Left lung (tissue), 10 donors: Measurements from ENCODE around the gene TCERG1L. TPM values are rescaled to one million over a fixed set of nuclear protein-coding genes. Genes with fewer than 3 reads are reported as not detected.

Source experiments
- ATAC-seq: fragments of 200-7000 bp; cut with Tn5 transposase; one replicate; pipeline ENCODE4 v1.9.1; 2020; ENCODE audit warnings: moderate library complexity
- DNase-seq, 4 donors: peaks; one replicate each; pipeline ENCODE4 v3.0.0-alpha.2; 2013 to 2020
- H3K27ac ChIP-seq, 2 donors: fragments of 200-600 bp; sonication (generic) in 1 of 2; one replicate each; pipeline versions ENCODE4 v1.5.0 to v1.8.0; 2020 to 2021
- H3K27me3 ChIP-seq, 2 donors: fragments of 200-600 bp; sonication (generic) in 1 of 2; one replicate each; pipeline versions ENCODE4 v1.5.0 to v1.8.0; 2020 to 2021
- H3K36me3 ChIP-seq, 2 donors: fragments of 200-600 bp; sonication (generic) in 1 of 2; one replicate each; pipeline versions ENCODE4 v1.5.0 to v1.8.0; 2020 to 2021
- H3K4me1 ChIP-seq, 2 donors: fragments of 200-600 bp; one replicate each; pipeline ENCODE4 v1.8.0; 2021
- H3K4me3 ChIP-seq, 2 donors: fragments of 200-600 bp; sonication (generic) in 1 of 2; one replicate each; pipeline versions ENCODE4 v1.5.0 to v1.8.0; 2020 to 2021; ENCODE audit warnings: mild to moderate bottlenecking in 1 of 2
- H3K9me3 ChIP-seq, 2 donors: fragments of 200-600 bp; sonication (generic) in 1 of 2; one replicate each; pipeline versions ENCODE4 v1.5.0 to v1.8.0; 2020 to 2021
- CTCF ChIP-seq, 2 donors: fragments of 200-600 bp; sonication (generic) in 1 of 2; IDR thresholded peaks; one replicate each; pipeline versions ENCODE4 v1.5.0 to v1.8.0; 2021; ENCODE audit warnings: antibody characterized with exemption in 2 of 2
- intact Hi-C, 2 donors: fragments of 100-400 bp; cut with DNase I; formaldehyde crosslinking; loops; one replicate each; pipeline versions ENCODE4 v1.11.2 to v1.14.2; 2022
- polyA plus RNA-seq, 6 donors: library from polyadenylated mRNA; unstranded; fragments of 120-200 nt; gene quantifications; one replicate each; pipeline ENCODE4 v1.2.1, GENCODE V29; 2013; ENCODE audit not compliant: insufficient read length in 6 of 6
- total RNA-seq, 2 donors: library from RNA; stranded (reverse); fragmentation: NEBNext Ultra II Directional; extraction: Animal tissue kit (Norgen Biotek cat#: 25700); gene quantifications; one replicate each; pipeline ENCODE4 v1.2.1, GENCODE V29; 2021
- donor health status: DM: no; HTN: yes; CAD: no.
- donor health status: DM: no; HTN: no; CAD: no.

Gene TCERG1L
- total and polyA plus RNA-seq, 8 donors, result 0.35 to 0.72 (median 0.48) TPM; not detected in 2

- no peak for ATAC-seq
- no peak for TF ChIP-seq CTCF (IDR thresholded peaks at IDR 0.05)
Observed at GRCh38 chr10:131150126-131150525, 161.4 kb downstream of the TCERG1L start.

GRCh38 chr10:131149586-131149985 is 161.9 kb downstream of the TCERG1L start:
- no peak for TF ChIP-seq CTCF (IDR thresholded peaks at IDR 0.05)
- Histone ChIP-seq H3K4me3 (no peak overlapping the region), H3K36me3 (no peaks in the 10 kb centered on the region), H3K9me3 (peaks cover 0 to 24% of the 10 kb centered on the region in 2 donors), H3K4me1 (no peaks in the 10 kb centered on the region), H3K27ac (no peak overlapping the region), H3K27me3 (peaks cover 0 to 26% of the 10 kb centered on the region in 2 donors)
- DNase-seq (peak in 2 of 4 donors; percentile 12 to 27), ATAC-seq (no peak)
- intact Hi-C loops, result no loop called here

More at GRCh38 chr10:131150126-131150525, 161.4 kb downstream of the TCERG1L start:
- Histone ChIP-seq H3K4me1 (no peaks in the 10 kb centered on the region), H3K9me3 (peaks cover 0 to 24% of the 10 kb centered on the region in 2 donors), H3K27ac (no peak overlapping the region), H3K4me3 (no peak overlapping the region), H3K36me3 (no peaks in the 10 kb centered on the region), H3K27me3 (peaks cover 0 to 31% of the 10 kb centered on the region in 2 donors)
- DNase-seq, result peak in 1 of 4 donors; percentile 15
- intact Hi-C loops, result no loop called here

GRCh38 chr10:131149111-131149510 is 162.4 kb downstream of the TCERG1L start:
- H3K9me3 ChIP-seq, result peaks cover 0 to 24% of the 10 kb centered on the region in 2 donors
- ATAC-seq (no peak), DNase-seq (peak in 1 of 4 donors; percentile 4)
- TF ChIP-seq CTCF (IDR thresholded peaks at IDR 0.05), result no peak
- H3K4me3 ChIP-seq, result no peak overlapping the region
- H3K36me3 ChIP-seq, result no peaks in the 10 kb centered on the region
- intact Hi-C loops, result no loop called here
- H3K27ac ChIP-seq, result no peak overlapping the region
- H3K27me3 ChIP-seq, result peaks cover 0 to 21% of the 10 kb centered on the region in 2 donors
- no peaks in the 10 kb centered on the region for H3K4me1 ChIP-seq

GRCh38 chr10:131148270-131148669 is 163.3 kb downstream of the TCERG1L start:
- no peak overlapping the region for H3K4me3 ChIP-seq
- peaks cover 0 to 17% of the 10 kb centered on the region in 2 donors for H3K27me3 ChIP-seq
- H3K36me3 ChIP-seq, result no peaks in the 10 kb centered on the region
- no peak for TF ChIP-seq CTCF (IDR thresholded peaks at IDR 0.05)
- H3K27ac ChIP-seq, result no peak overlapping the region
- no peak for ATAC-seq
- H3K4me1 ChIP-seq, result no peaks in the 10 kb centered on the region
- intact Hi-C loops, result no loop called here
- no peak for DNase-seq
- H3K9me3 ChIP-seq, result peaks cover 0 to 24% of the 10 kb centered on the region in 2 donors

- H3K27me3 ChIP-seq, result peaks cover 0 to 24% of the 10 kb centered on the region in 2 donors
- TF ChIP-seq CTCF (IDR thresholded peaks at IDR 0.05), result no peak
- no peaks in the 10 kb centered on the region for H3K4me1 ChIP-seq
- ATAC-seq, result no peak
- no peak overlapping the region for H3K27ac ChIP-seq
- no peaks in the 10 kb centered on the region for H3K36me3 ChIP-seq
- peak in 2 of 4 donors; percentile 25 to 73 for DNase-seq
- H3K4me3 ChIP-seq, result no peak overlapping the region
- intact Hi-C loops, result no loop called here
- H3K9me3 ChIP-seq, result peaks cover 0 to 15% of the 10 kb centered on the region in 2 donors
Observed at GRCh38 chr10:131147301-131147975, 164.1 kb downstream of the TCERG1L start.
